Mesothelial cell of epicardium (in vitro differentiated cells): ENCODE measurements around the gene LSMEM2. TPM values are rescaled to one million over a fixed set of nuclear protein-coding genes. Genes with fewer than 3 reads are reported as not detected.
A peak's percentile ranks its signal among the peaks of the same experiment; 100 is the strongest.

Experiments used
- DNase-seq, 2 experiments: peaks; one replicate each; pipeline ENCODE4 v3.0.0; 2021; ENCODE audit warnings: low spot score in 2 of 2; ENCODE audit not compliant: unreplicated experiment in 2 of 2
- H3K27ac Mint-ChIP-seq: 2 replicates; pipeline ENCODE4 v1.8.0; 2021; ENCODE audit warnings: mixed read lengths
- H3K27me3 Mint-ChIP-seq: 2 replicates; pipeline ENCODE4 v1.8.0; 2021; ENCODE audit warnings: low read depth, mixed read lengths
- H3K36me3 Mint-ChIP-seq: 2 replicates; pipeline ENCODE4 v1.8.0; 2021; ENCODE audit warnings: mixed read lengths
- H3K4me1 Mint-ChIP-seq: 2 replicates; pipeline ENCODE4 v1.8.0; 2021; ENCODE audit warnings: mixed read lengths
- H3K4me3 Mint-ChIP-seq: 2 replicates; pipeline ENCODE4 v1.8.0; 2021; ENCODE audit warnings: mild to moderate bottlenecking, moderate library complexity, mixed read lengths
- H3K9me3 Mint-ChIP-seq: 2 replicates; pipeline ENCODE4 v1.8.0; 2021; ENCODE audit warnings: mixed read lengths
- total RNA-seq: library from RNA; stranded (reverse); gene quantifications from 3 replicates; pipeline ENCODE4 v1.2.1, GENCODE V29; 2021
- TF ChIP-seq, protein P1 (sequence below): fragments of 200-600 bp; sonication (generic); IDR thresholded peaks from one replicate; pipeline ENCODE4 v1.5.0; 2021; ENCODE audit warnings: antibody characterized with exemption; ENCODE audit not compliant: unreplicated experiment

LSMEM2 gene
- total RNA-seq, 1 donor from 2014 or later = 0.38 TPM

- TF ChIP-seq, protein P1, sequence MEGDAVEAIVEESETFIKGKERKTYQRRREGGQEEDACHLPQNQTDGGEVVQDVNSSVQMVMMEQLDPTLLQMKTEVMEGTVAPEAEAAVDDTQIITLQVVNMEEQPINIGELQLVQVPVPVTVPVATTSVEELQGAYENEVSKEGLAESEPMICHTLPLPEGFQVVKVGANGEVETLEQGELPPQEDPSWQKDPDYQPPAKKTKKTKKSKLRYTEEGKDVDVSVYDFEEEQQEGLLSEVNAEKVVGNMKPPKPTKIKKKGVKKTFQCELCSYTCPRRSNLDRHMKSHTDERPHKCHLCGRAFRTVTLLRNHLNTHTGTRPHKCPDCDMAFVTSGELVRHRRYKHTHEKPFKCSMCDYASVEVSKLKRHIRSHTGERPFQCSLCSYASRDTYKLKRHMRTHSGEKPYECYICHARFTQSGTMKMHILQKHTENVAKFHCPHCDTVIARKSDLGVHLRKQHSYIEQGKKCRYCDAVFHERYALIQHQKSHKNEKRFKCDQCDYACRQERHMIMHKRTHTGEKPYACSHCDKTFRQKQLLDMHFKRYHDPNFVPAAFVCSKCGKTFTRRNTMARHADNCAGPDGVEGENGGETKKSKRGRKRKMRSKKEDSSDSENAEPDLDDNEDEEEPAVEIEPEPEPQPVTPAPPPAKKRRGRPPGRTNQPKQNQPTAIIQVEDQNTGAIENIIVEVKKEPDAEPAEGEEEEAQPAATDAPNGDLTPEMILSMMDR = no peak
- H3K9me3 Mint-ChIP-seq = no peaks in the 10 kb centered on the region
- peaks cover 41% of the 10 kb centered on the region for H3K4me1 Mint-ChIP-seq
- H3K4me3 Mint-ChIP-seq = no peak overlapping the region
- no peak for DNase-seq
- peaks cover 15% of the 10 kb centered on the region for H3K36me3 Mint-ChIP-seq
- no peak overlapping the region for H3K27ac Mint-ChIP-seq
- H3K27me3 Mint-ChIP-seq = peaks cover 29% of the 10 kb centered on the region
Observed at GRCh38 chr3:50273689-50274065, 5.2 kb upstream of the LSMEM2 start.

- H3K9me3 Mint-ChIP-seq = no peaks in the 10 kb centered on the region
- H3K27me3 Mint-ChIP-seq = peaks cover 29% of the 10 kb centered on the region
- H3K27ac Mint-ChIP-seq = peak overlapping the region; percentile 59
- peak in 1 of 2 experiments; percentile 70 for DNase-seq
- peaks cover 35% of the 10 kb centered on the region for H3K4me1 Mint-ChIP-seq
- TF ChIP-seq, protein P1 = peak; percentile 79
- peak overlapping the region; percentile 33 for H3K4me3 Mint-ChIP-seq
- peaks cover 15% of the 10 kb centered on the region for H3K36me3 Mint-ChIP-seq
Observed at GRCh38 chr3:50274371-50275104, 4.3 kb upstream of the LSMEM2 start.

DNA sequence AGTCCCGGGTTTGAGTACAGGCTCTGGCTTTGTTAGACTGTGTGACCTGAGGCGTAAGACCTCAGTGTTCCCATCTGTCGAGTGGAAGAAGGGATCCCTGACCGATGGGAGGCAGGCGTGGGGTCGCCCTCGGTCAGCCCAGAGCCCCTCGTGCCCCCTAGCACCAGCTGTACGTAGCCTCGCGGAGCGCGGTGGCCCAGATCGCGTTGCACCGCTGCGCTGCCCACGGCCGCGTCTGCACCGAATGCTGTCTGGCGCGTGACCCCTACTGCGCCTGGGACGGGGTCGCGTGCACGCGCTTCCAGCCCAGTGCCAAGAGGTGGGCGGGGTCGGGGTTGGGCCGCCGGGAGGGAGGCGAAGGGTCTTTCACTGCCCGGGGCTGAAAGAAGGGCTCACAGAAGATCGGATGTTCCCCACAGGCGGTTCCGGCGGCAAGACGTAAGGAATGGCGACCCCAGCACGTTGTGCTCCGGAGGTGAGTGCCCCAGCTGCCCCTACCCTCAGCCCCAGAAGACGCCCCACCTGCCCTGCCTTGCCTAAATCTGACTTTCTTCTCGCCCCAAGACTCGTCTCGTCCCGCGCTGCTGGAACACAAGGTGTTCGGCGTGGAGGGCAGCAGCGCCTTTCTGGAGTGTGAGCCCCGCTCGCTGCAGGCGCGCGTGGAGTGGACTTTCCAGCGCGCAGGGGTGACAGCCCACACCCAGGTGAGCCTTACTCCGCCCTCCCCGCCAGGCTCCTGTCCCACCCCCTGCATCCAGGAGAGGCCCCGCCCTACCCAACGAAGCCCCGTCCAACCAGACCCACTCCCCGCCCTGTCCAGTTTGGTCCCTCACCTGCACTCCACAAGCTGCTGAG lies 3.5 kb upstream of the LSMEM2 start:
- no peak for DNase-seq
- Mint-ChIP-seq H3K27me3 (peaks cover 29% of the 10 kb centered on the region), H3K27ac (no peak overlapping the region), H3K9me3 (no peaks in the 10 kb centered on the region), H3K4me3 (no peak overlapping the region), H3K36me3 (peaks cover 15% of the 10 kb centered on the region), H3K4me1 (peaks cover 27% of the 10 kb centered on the region)
- TF ChIP-seq, protein P1 = no peak

- no peaks in the 10 kb centered on the region for H3K9me3 Mint-ChIP-seq
- no peak for DNase-seq
- TF ChIP-seq, protein P1 = no peak
- no peak overlapping the region for H3K4me3 Mint-ChIP-seq
- no peak overlapping the region for H3K27ac Mint-ChIP-seq
- peaks cover 19% of the 10 kb centered on the region for H3K4me1 Mint-ChIP-seq
- H3K27me3 Mint-ChIP-seq = peaks cover 29% of the 10 kb centered on the region
- H3K36me3 Mint-ChIP-seq = peaks cover 15% of the 10 kb centered on the region
Observed at GRCh38 chr3:50275996-50276761, 2.7 kb upstream of the LSMEM2 start.

- peaks cover 29% of the 10 kb centered on the region for H3K27me3 Mint-ChIP-seq
Observed at GRCh38 chr3:50276762-50277101, 2.2 kb upstream of the LSMEM2 start.

More at GRCh38 chr3:50276762-50277101, 2.2 kb upstream of the LSMEM2 start:
- DNase-seq = no peak
- peaks cover 13% of the 10 kb centered on the region for H3K4me1 Mint-ChIP-seq
- TF ChIP-seq, protein P1 = no peak
- no peak overlapping the region for H3K4me3 Mint-ChIP-seq
- no peak overlapping the region for H3K27ac Mint-ChIP-seq
- peaks cover 15% of the 10 kb centered on the region for H3K36me3 Mint-ChIP-seq
- no peaks in the 10 kb centered on the region for H3K9me3 Mint-ChIP-seq
